SK-N-SH (cell line): Measurements from ENCODE around the gene PNCK. TPM values are rescaled to one million over a fixed set of nuclear protein-coding genes. Genes with fewer than 3 reads are reported as not detected.

ENCODE experiments used
- CTCF ChIA-PET: fragments of 300-600, 350-600 bp; formaldehyde crosslinking; extraction: SDS; loops from one replicate; lab custom pipeline; 2021; lab: Yijun Ruan, JAX
- POLR2A ChIA-PET: fragments of 350-600 bp; sonication (Branson Sonifier 250); formaldehyde crosslinking; extraction: SDS; loops from one replicate; lab custom pipeline; 2020; ENCODE audit warnings: antibody characterized with exemption, inconsistent platforms; lab: Yijun Ruan, JAX
- DNase-seq: peaks from one replicate; pipeline ENCODE4 v3.0.0; 2012
- H2AFZ ChIP-seq: fragments of 200-600 bp; sonication (generic); 2 replicates; pipeline ENCODE4 v1.8.1; 2016; ENCODE audit warnings: antibody characterized with exemption, mild to moderate bottlenecking, low read depth
- H3F3A ChIP-seq: fragments of 200-600 bp; sonication (generic); replicated peaks from 2 replicates; pipeline ENCODE3; 2016; ENCODE audit warnings: antibody characterized with exemption, mild to moderate bottlenecking; ENCODE audit not compliant: insufficient read depth
- H3K27ac ChIP-seq, 2 experiments: fragments of 200-500 bp in 1 of 2; fragments of 200-600 bp in 1 of 2; sonication (Bioruptor generic) in 1 of 2; sonication (generic), shearing (Covaris generic) in 1 of 2; 2 replicates each; pipeline versions ENCODE4 v1.5.1 to v1.6.1; 2014 to 2016; ENCODE audit warnings: low read depth in 2 of 2, inconsistent platforms in 1 of 2, low read length in 1 of 2, mild to moderate bottlenecking in 1 of 2, mixed read lengths in 1 of 2
- H3K27me3 ChIP-seq: fragments of 200-600 bp; sonication (generic), shearing (Covaris generic); 2 replicates; pipeline ENCODE4 v1.6.1; 2016; ENCODE audit warnings: mixed run types; ENCODE audit not compliant: insufficient read depth
- H3K36me3 ChIP-seq, 2 experiments: fragments of 200-500 bp in 1 of 2; fragments of 200-600 bp in 1 of 2; sonication (Bioruptor generic) in 1 of 2; sonication (generic) in 1 of 2; replicated peaks in 1 of 2; 2 replicates each; pipeline versions ENCODE3 to v1.5.1; 2014 to 2016; ENCODE audit warnings: low read length in 1 of 2, mild to moderate bottlenecking in 1 of 2; ENCODE audit not compliant: insufficient read depth in 2 of 2, control insufficient read depth in 1 of 2
- H3K4me1 ChIP-seq, 2 experiments: fragments of 200-500 bp in 1 of 2; fragments of 200-600 bp in 1 of 2; sonication (Bioruptor generic) in 1 of 2; sonication (generic), shearing (Covaris generic) in 1 of 2; 2 replicates each; pipeline versions ENCODE4 v1.5.1 to v1.6.1; 2014 to 2016; ENCODE audit warnings: low read depth in 1 of 2, low read length in 1 of 2, mixed run types in 1 of 2; ENCODE audit not compliant: insufficient read depth in 2 of 2, control insufficient read depth in 1 of 2
- H3K4me2 ChIP-seq: fragments of 200-600 bp; sonication (generic), shearing (Covaris generic); 2 replicates; pipeline ENCODE4 v1.6.1; 2017; ENCODE audit warnings: mixed run types
- H3K4me3 ChIP-seq, 2 experiments: fragments of 200-500 bp in 1 of 2; fragments of 200-600 bp in 1 of 2; sonication (Bioruptor generic) in 1 of 2; sonication (generic), shearing (Covaris generic) in 1 of 2; 2 replicates each; pipeline versions ENCODE4 v1.5.1 to v1.8.1; 2014 to 2016; ENCODE audit warnings: low read depth in 2 of 2, inconsistent platforms in 1 of 2, low read length in 1 of 2, mild to moderate bottlenecking in 1 of 2, mixed read lengths in 1 of 2, moderate library complexity in 1 of 2
- H3K79me2 ChIP-seq: fragments of 200-600 bp; sonication (generic); 2 replicates; pipeline ENCODE4 v1.8.1; 2017; ENCODE audit warnings: mild to moderate bottlenecking; ENCODE audit not compliant: insufficient read depth
- H3K9ac ChIP-seq: fragments of 200-600 bp; sonication (generic); 2 replicates; pipeline ENCODE4 v1.6.1; 2017; ENCODE audit warnings: mixed run types
- H3K9me2 ChIP-seq: fragments of 200-600 bp; sonication (generic); 2 replicates; pipeline ENCODE4 v1.6.1; 2017; ENCODE audit warnings: mixed run types
- H3K9me3 ChIP-seq: fragments of 200-600 bp; sonication (generic); 2 replicates; pipeline ENCODE4 v1.6.1; 2017; ENCODE audit warnings: mixed run types, mild to moderate bottlenecking, moderate library complexity
- H4K20me1 ChIP-seq: fragments of 200-600 bp; sonication (generic); 2 replicates; pipeline ENCODE4 v1.6.1; 2017; ENCODE audit warnings: mild to moderate bottlenecking, mixed run types; ENCODE audit not compliant: insufficient read depth
- ELF1 ChIP-seq: IDR thresholded peaks from 2 replicates; pipeline ENCODE4 v1.4.0; 2012
- EZH2phosphoT487 ChIP-seq: fragments of 200-600 bp; sonication (generic); IDR thresholded peaks from 2 replicates; pipeline ENCODE4 v1.6.1; 2017; ENCODE audit warnings: low read depth, mixed run types, mild to moderate bottlenecking, antibody characterized with exemption, moderate library complexity, borderline replicate concordance
- FOXJ3 ChIP-seq: sonication (generic); formaldehyde crosslinking; IDR thresholded peaks from 2 replicates; pipeline ENCODE4 v1.5.1; 2020; ENCODE audit warnings: mild to moderate bottlenecking, missing genetic modification reagents
- POLR2AphosphoS5 ChIP-seq: IDR thresholded peaks from 2 replicates; pipeline ENCODE4 v1.6.1; 2012; ENCODE audit warnings: low read depth, low read length
- RAD21 ChIP-seq: IDR thresholded peaks from 2 replicates; pipeline ENCODE4 v1.6.1; 2012; ENCODE audit warnings: mild to moderate bottlenecking, low read length
- REST ChIP-seq: IDR thresholded peaks from 2 replicates; pipeline ENCODE4 v1.6.1; 2012; ENCODE audit warnings: mild to moderate bottlenecking, low read depth, low read length, moderate library complexity
- RFX5 ChIP-seq: IDR thresholded peaks from 2 replicates; pipeline ENCODE4 v1.6.1; 2012; ENCODE audit warnings: mild to moderate bottlenecking, improper control_type of control experiment, low read length
- TAF1 ChIP-seq: IDR thresholded peaks from 2 replicates; pipeline ENCODE4 v1.6.1; 2012; ENCODE audit warnings: low read depth, mild to moderate bottlenecking, low read length, moderate library complexity, borderline replicate concordance
- TEAD4 ChIP-seq: IDR thresholded peaks from 2 replicates; pipeline ENCODE4 v1.4.0; 2012; ENCODE audit warnings: mild to moderate bottlenecking, borderline replicate concordance; ENCODE audit not compliant: insufficient read depth
- WGBS: methylation state at CpG from one replicate; pipeline ENCODE4 v1.1.6; 2017; ENCODE audit warnings: low lambda C conversion rate; 5-methylcytosine and 5-hydroxymethylcytosine counted together
- polyA plus RNA-seq, 3 experiments: library from polyadenylated mRNA; depleted of rRNA; stranded (reverse); fragments of >200 nt; gene quantifications; 2 replicates each; pipeline ENCODE4 v1.2.3, GENCODE V29; 2012
- TF ChIP-seq, protein P1 (sequence below): fragments of 200-600 bp; sonication (generic); IDR thresholded peaks from 2 replicates; pipeline ENCODE4 v1.6.1; 2017; ENCODE audit warnings: antibody characterized with exemption, mild to moderate bottlenecking, moderate library complexity
- TF ChIP-seq, protein P2 (sequence below): IDR thresholded peaks from 2 replicates; pipeline ENCODE4 v1.4.0; 2012; ENCODE audit warnings: low read depth
- TF ChIP-seq, protein P3 (sequence below): IDR thresholded peaks from 2 replicates; pipeline ENCODE4; 2012

The PNCK gene
- polyA plus RNA-seq, 1 of the 3 experiments (the other 2 are of a cell fraction): 1.2 TPM

DNA sequence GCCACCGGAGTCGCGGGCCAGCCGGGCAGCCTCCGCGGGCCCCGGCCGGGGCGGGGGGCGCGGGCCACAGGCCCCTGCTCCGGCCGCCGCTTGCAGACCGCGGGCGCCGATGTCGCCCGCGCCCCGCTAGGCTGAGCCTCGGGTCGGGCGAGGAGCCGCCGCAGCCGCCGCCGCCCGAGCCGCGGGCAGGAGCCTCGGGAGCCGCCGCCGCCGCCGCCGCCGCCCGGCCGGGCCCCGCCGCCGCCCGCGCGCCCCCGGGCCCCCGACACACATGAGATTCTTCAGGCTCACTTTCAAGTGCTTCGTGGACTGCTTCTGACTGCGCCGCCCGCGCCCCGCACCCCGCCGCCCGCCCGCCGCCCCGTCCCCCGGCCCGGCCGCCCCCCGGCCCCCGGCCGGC, 14.5 kb upstream of the PNCK start (continued):
- TF ChIP-seq, protein P1, sequence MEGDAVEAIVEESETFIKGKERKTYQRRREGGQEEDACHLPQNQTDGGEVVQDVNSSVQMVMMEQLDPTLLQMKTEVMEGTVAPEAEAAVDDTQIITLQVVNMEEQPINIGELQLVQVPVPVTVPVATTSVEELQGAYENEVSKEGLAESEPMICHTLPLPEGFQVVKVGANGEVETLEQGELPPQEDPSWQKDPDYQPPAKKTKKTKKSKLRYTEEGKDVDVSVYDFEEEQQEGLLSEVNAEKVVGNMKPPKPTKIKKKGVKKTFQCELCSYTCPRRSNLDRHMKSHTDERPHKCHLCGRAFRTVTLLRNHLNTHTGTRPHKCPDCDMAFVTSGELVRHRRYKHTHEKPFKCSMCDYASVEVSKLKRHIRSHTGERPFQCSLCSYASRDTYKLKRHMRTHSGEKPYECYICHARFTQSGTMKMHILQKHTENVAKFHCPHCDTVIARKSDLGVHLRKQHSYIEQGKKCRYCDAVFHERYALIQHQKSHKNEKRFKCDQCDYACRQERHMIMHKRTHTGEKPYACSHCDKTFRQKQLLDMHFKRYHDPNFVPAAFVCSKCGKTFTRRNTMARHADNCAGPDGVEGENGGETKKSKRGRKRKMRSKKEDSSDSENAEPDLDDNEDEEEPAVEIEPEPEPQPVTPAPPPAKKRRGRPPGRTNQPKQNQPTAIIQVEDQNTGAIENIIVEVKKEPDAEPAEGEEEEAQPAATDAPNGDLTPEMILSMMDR: no peak
- TF ChIP-seq, protein P2, sequence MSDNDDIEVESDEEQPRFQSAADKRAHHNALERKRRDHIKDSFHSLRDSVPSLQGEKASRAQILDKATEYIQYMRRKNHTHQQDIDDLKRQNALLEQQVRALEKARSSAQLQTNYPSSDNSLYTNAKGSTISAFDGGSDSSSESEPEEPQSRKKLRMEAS: no peak
- TF ChIP-seq EZH2phosphoT487: no peak
- TF ChIP-seq REST: no peak
- no peak for TF ChIP-seq TAF1
- no peak for TF ChIP-seq TEAD4
- TF ChIP-seq, all 33 proteins: peak for 0

DNA sequence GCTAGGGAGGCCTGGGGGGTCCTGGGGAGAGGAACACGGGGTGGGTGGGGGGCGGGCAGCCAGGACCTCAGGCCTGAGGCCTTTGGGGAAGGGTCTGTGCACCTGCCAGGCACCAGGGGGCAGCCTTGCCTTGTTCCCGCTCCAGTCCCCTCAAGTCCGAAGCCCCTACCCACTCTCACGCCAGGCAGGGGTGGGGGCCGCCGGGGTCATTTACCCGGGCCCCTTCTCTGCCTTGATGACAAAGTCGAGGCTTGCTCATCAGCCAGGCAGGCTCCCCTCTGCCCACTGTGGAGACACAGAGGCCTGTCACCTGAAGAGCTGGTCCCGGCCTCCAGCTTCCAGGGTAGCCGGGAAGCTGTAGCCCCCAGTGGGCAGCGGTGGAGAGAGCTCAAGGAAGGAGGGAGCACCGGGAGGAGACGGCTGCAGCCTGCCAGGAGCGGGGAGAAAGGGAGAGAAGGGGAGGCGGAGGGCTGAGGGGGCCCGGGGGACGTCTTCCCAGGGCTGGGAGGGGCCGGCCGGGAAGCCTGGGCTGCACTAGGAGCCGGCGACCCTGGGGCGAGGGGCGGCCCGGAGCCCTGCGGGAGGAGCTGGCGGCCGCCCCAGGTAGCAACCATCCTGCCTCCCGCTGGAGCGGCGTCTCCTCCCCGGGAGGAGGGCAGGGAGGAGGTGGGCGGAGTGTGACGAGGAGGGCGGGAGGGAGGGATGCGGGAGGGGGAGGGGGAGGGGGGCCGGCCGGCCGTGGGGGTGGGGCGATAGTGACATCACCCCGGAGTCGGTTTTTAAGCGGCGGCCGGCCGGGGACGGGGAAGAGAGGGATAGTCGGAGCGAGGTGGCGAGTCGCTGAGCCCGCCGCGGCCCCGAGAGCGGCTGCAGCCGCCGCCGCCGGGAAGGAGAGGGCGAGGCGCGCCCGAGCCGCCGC, 13.8 kb upstream of the PNCK start, which contains the start of gene SLC6A8:
Gene SLC6A8, plus strand, starts transcription at position 806 of the 919 bp plus-strand sequence. CDS start 649 bp downstream, outside the sequence.
- DNase-seq: peak; percentile 87
- Histone ChIP-seq H2AFZ (no peak within 1 kb of the TSS), H3K4me3 (peak within 1 kb of the TSS in 1 of 2 experiments; percentile 56; a peak in 2 of 4 replicates), H3K79me2 (peaks cover 12% of the 10 kb centered on the region), H3F3A (no peaks in the 10 kb centered on the region), H3K4me2 (peak within 1 kb of the TSS; percentile 73), H3K27me3 (peaks cover 7% of the 10 kb centered on the region; the same call in 1 of the 2 replicates), H3K27ac (peak within 1 kb of the TSS in 1 of 2 experiments; percentile 69; a peak in 2 of 4 replicates), H3K4me1 (peaks cover 0 to 43% of the 10 kb centered on the region in 2 experiments; a peak in 1 of 4 replicates), H3K9ac (peak within 1 kb of the TSS; percentile 49; the same call in 1 of the 2 replicates), H3K9me2 (no peaks in the 10 kb centered on the region), H3K9me3 (no peaks in the 10 kb centered on the region), H3K36me3 (peaks cover 0 to 2% of the 10 kb centered on the region in 2 experiments), H4K20me1 (peaks cover 9% of the 10 kb centered on the region; the same call in 1 of the 2 replicates)
- POLR2A ChIA-PET: no interaction called here
- CTCF ChIA-PET: interaction anchor here (0.6 to 4.5 kb wide), 8 partner anchors 15 to 217 kb away, joined by 3 to 33 read pairs (median 4); partner anchors contain the start of gene HAUS7
- 33% methylated on average over 24 of the region's 66 CpGs for WGBS
- TF ChIP-seq REST: no peak
- no peak for TF ChIP-seq FOXJ3 (CRISPR knock-in tag)
- no peak for TF ChIP-seq RFX5
- no peak for TF ChIP-seq ELF1
- peak; percentile 30; the same call in 1 of the 2 replicates for TF ChIP-seq RAD21
- TF ChIP-seq, protein P3, sequence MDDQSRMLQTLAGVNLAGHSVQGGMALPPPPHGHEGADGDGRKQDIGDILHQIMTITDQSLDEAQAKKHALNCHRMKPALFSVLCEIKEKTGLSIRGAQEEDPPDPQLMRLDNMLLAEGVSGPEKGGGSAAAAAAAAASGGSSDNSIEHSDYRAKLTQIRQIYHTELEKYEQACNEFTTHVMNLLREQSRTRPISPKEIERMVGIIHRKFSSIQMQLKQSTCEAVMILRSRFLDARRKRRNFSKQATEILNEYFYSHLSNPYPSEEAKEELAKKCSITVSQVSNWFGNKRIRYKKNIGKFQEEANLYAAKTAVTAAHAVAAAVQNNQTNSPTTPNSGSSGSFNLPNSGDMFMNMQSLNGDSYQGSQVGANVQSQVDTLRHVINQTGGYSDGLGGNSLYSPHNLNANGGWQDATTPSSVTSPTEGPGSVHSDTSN: no peak
- TF ChIP-seq, protein P1: peak; percentile 30
- peak; percentile 69 for TF ChIP-seq POLR2AphosphoS5
